Gastroesophageal sphincter (tissue), 4 donors: ENCODE results near the gene SLC35F1. TPM values are rescaled to one million over a fixed set of nuclear protein-coding genes. Genes with fewer than 3 reads are reported as not detected.

Experiments used
- ATAC-seq: fragments of 150-250 bp; one replicate; pipeline ENCODE4 v1.9.1; 2016; ENCODE audit warnings: mild to moderate bottlenecking, moderate library complexity
- H3K27ac ChIP-seq, 4 donors: fragments of 200-600 bp; sonication (generic) in 3 of 4; 1 replicate in 3 of 4; 2 replicates in 1 of 4; pipeline ENCODE4 v1.5.1; 2016 to 2019
- H3K27me3 ChIP-seq: fragments of 200-600 bp; sonication (generic); one replicate; pipeline ENCODE4 v1.5.1; 2019
- H3K36me3 ChIP-seq, 2 donors: fragments of 200-600 bp; sonication (generic); one replicate each; pipeline ENCODE4 v1.5.1; 2019; ENCODE audit warnings: control low read depth in 1 of 2
- H3K4me1 ChIP-seq, 3 donors: fragments of 200-600 bp; sonication (generic); 1 replicate in 2 of 3; 2 replicates in 1 of 3; pipeline ENCODE4 v1.5.1; 2016 to 2019; ENCODE audit warnings: control low read depth in 2 of 3
- H3K4me3 ChIP-seq, 2 donors: fragments of 200-600 bp; sonication (generic); one replicate each; pipeline ENCODE4 v1.5.1; 2019; ENCODE audit warnings: mild to moderate bottlenecking in 1 of 2, moderate library complexity in 1 of 2
- H3K9me3 ChIP-seq, 3 donors: fragments of 200-600 bp; sonication (generic); one replicate each; pipeline ENCODE4 v1.5.1; 2017 to 2019; ENCODE audit warnings: control low read depth in 2 of 3
- CTCF ChIP-seq, 4 experiments: fragments of 200-600 bp in 2 of 4; fragments of 450-650 bp in 2 of 4; sonication (generic) in 1 of 4; IDR thresholded peaks; one replicate each; pipeline ENCODE4 v1.5.1; 2017 to 2019; ENCODE audit warnings: antibody characterized with exemption in 4 of 4, mild to moderate bottlenecking in 2 of 4, moderate library complexity in 2 of 4
- EP300 ChIP-seq: sonication (generic); formaldehyde crosslinking; IDR thresholded peaks from one replicate; pipeline ENCODE4 v1.6.1; 2017; ENCODE audit warnings: antibody characterized with exemption, mild to moderate bottlenecking
- POLR2A ChIP-seq, 2 donors: fragments of 450-650 bp; IDR thresholded peaks; one replicate each; pipeline ENCODE4 v1.6.1; 2017; ENCODE audit warnings: antibody characterized with exemption in 2 of 2, mild to moderate bottlenecking in 2 of 2, moderate library complexity in 1 of 2
- POLR2AphosphoS5 ChIP-seq: sonication (generic); formaldehyde crosslinking; IDR thresholded peaks from one replicate; pipeline ENCODE4 v1.6.1; 2017; ENCODE audit warnings: antibody characterized with exemption
- WGBS, 2 donors: methylation state at CpG; one replicate each; pipeline ENCODE4 v1.1.5; 2018; ENCODE audit warnings: low coverage in 1 of 2; 5-methylcytosine and 5-hydroxymethylcytosine counted together
- total RNA-seq, 4 donors: library from RNA; depleted of rRNA; stranded (reverse); fragments of >200 nt; gene quantifications; one replicate each; pipeline ENCODE4 v1.1.0, GENCODE V29; 2016

Gene SLC35F1
- total RNA-seq, 4 donors from 2014 or later, result 4.3 to 7.4 (median 5.9) TPM

GRCh38 chr6:118101220-118101619, 194.2 kb downstream of the SLC35F1 start:
- no peaks in the 10 kb centered on the region for H3K27me3 ChIP-seq
- H3K4me3 ChIP-seq, result no peak overlapping the region
- TF ChIP-seq POLR2A (IDR thresholded peaks at IDR 0.05) (no peak), CTCF (IDR thresholded peaks at IDR 0.05) (no peak), POLR2AphosphoS5 (no peak), EP300 (no peak)
- no peaks in the 10 kb centered on the region for H3K36me3 ChIP-seq
- H3K9me3 ChIP-seq, result peaks cover 0 to 8% (median 0%) of the 10 kb centered on the region in 3 donors
- no peaks in the 10 kb centered on the region for H3K4me1 ChIP-seq
- no peak for ATAC-seq
- 50% methylated on average over 1 of the region's 1 CpG; no CpG with 5 or more reads in 1 of the 2 donors for WGBS, 2 donors
- no peak overlapping the region for H3K27ac ChIP-seq

- H3K27ac ChIP-seq, result no peak overlapping the region
- H3K9me3 ChIP-seq, result peaks cover 0 to 8% (median 0%) of the 10 kb centered on the region in 3 donors
- WGBS, 2 donors, result 45 to 47% methylated on average over 3 to 4 of the region's 4 CpGs
- H3K36me3 ChIP-seq, result no peaks in the 10 kb centered on the region
- no peak for TF ChIP-seq CTCF (IDR thresholded peaks at IDR 0.05)
- TF ChIP-seq POLR2AphosphoS5, result no peak
- TF ChIP-seq POLR2A (IDR thresholded peaks at IDR 0.05), result no peak
- TF ChIP-seq EP300, result no peak
- H3K4me1 ChIP-seq, result no peaks in the 10 kb centered on the region
- no peak for ATAC-seq
- no peak overlapping the region for H3K4me3 ChIP-seq
- H3K27me3 ChIP-seq, result no peaks in the 10 kb centered on the region
Measured at GRCh38 chr6:118101831-118102345, 194.8 kb downstream of the SLC35F1 start.

- no peaks in the 10 kb centered on the region for H3K36me3 ChIP-seq
- TF ChIP-seq EP300 (no peak), CTCF (IDR thresholded peaks at IDR 0.05) (no peak), POLR2A (IDR thresholded peaks at IDR 0.05) (no peak), POLR2AphosphoS5 (no peak)
- no peaks in the 10 kb centered on the region for H3K4me1 ChIP-seq
- H3K9me3 ChIP-seq, result peaks cover 0 to 8% (median 0%) of the 10 kb centered on the region in 3 donors
- no peak overlapping the region for H3K4me3 ChIP-seq
- WGBS, 2 donors, result 83% methylated on average over 1 of the region's 2 CpGs; no CpG with 5 or more reads in 1 of the 2 donors
- H3K27me3 ChIP-seq, result no peaks in the 10 kb centered on the region
- H3K27ac ChIP-seq, result no peak overlapping the region
- ATAC-seq, result no peak
Measured at GRCh38 chr6:118102401-118102800, 195.3 kb downstream of the SLC35F1 start.

GRCh38 chr6:118103381-118104146, 196.5 kb downstream of the SLC35F1 start:
- no peak for TF ChIP-seq POLR2AphosphoS5
- no peak for TF ChIP-seq EP300
- TF ChIP-seq CTCF (IDR thresholded peaks at IDR 0.05), result no peak
- TF ChIP-seq POLR2A (IDR thresholded peaks at IDR 0.05), result no peak
- Histone ChIP-seq H3K4me1 (no peaks in the 10 kb centered on the region), H3K4me3 (no peak overlapping the region), H3K27me3 (no peaks in the 10 kb centered on the region), H3K27ac (no peak overlapping the region), H3K36me3 (no peaks in the 10 kb centered on the region), H3K9me3 (peaks cover 0 to 8% (median 0%) of the 10 kb centered on the region in 3 donors)
- no peak for ATAC-seq
- WGBS, 2 donors, result 56 to 72% methylated on average over 2 of the region's 5 CpGs
